ENCODE measurements around the gene WDR93.
A peak's percentile ranks its signal among the peaks of the same experiment; 100 is the strongest.

The WDR93 gene

DNA sequence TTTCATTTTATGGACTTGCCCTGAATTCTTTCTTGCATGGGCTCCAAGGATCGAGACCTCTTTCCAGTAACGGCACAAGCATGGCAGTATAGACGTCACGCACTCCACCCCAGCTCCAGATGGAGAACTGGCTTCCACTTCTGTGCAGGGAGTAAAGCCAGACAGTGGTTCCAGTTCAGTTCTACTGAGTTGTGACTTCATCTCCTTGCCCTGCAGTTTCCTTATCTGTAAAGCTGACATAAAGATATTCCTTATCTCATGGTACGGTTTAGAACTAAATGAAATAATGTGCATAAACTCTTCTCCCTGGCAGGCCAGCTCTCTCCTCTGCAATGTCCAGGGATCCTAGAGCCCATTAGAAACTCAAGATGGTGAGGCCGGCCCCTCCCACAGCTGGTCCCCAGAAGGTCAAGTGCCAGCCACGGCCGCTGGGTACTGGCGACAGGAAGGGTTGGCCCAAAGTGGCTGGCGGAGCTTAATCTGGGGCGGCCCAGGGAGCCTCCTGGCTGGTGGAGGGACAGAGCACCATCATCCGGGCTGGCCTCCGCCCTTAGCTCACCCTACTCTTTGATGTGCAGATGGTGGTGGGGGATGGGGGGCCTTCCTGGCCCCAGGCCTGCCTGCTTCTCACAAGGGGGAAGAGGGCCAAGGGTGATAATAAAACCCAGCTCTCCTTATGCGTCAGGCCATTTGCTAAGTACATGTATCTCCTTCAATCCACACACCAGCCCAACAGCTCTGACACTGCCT, 92.7 kb downstream of the WDR93 start:
- H3K4me3 ChIP-seq (ENCODE audit: low read depth, low read length), result no peak overlapping the region
- DNase-seq (ENCODE audit: low read depth), result peak; percentile 51
- TF ChIP-seq MYC (IDR thresholded peaks at IDR 0.05; ENCODE audit: low read depth, low read length), result no peak
- TF ChIP-seq MAX (IDR thresholded peaks at IDR 0.05; ENCODE audit: low read depth, low read length), result no peak
- TF ChIP-seq CTCF (IDR thresholded peaks at IDR 0.05; ENCODE audit: low read depth, low read length), result no peak

- no peak for TF ChIP-seq MAX (IDR thresholded peaks at IDR 0.05; ENCODE audit: low read depth, low read length)
- no peak for TF ChIP-seq MYC (IDR thresholded peaks at IDR 0.05; ENCODE audit: low read depth, low read length)
- no peak for TF ChIP-seq CTCF (IDR thresholded peaks at IDR 0.05; ENCODE audit: low read depth, low read length)
- no peak for TF ChIP-seq POLR2A (IDR thresholded peaks at IDR 0.05; ENCODE audit: extremely low read depth, insufficient read length)
- no peak overlapping the region for H3K4me3 ChIP-seq (ENCODE audit: low read depth, low read length)
- no peak for DNase-seq (ENCODE audit: low read depth)
Observed at GRCh38 chr15:89783861-89784685, 93.5 kb downstream of the WDR93 start.

DNA sequence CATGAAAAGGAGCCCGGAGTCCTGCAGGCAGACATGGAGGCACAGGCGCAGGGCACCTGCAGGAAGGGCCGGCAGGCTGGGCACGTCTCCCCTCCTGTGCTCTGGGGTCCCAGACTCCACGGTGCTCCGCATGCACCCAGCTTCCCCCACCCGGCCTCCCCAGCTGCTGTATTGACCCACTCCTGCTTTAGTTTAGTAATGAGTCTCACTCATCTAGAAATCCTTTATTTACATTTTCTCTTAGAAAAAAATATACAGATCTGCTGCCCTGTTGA, 94.0 kb downstream of the WDR93 start:
- TF ChIP-seq POLR2A (IDR thresholded peaks at IDR 0.05; ENCODE audit: extremely low read depth, insufficient read length), result peak; percentile 17
- TF ChIP-seq CTCF (IDR thresholded peaks at IDR 0.05; ENCODE audit: low read depth, low read length), result no peak
- H3K4me3 ChIP-seq (ENCODE audit: low read depth, low read length), result no peak overlapping the region
- DNase-seq (ENCODE audit: low read depth), result no peak

GRCh38 chr15:89785064-89785773, 94.6 kb downstream of the WDR93 start:
- no peak overlapping the region for H3K4me3 ChIP-seq (ENCODE audit: low read depth, low read length)
- no peak for DNase-seq (ENCODE audit: low read depth)
- no peak for TF ChIP-seq CTCF (IDR thresholded peaks at IDR 0.05; ENCODE audit: low read depth, low read length)
- TF ChIP-seq POLR2A (IDR thresholded peaks at IDR 0.05; ENCODE audit: extremely low read depth, insufficient read length), result no peak
- TF ChIP-seq MYC (IDR thresholded peaks at IDR 0.05; ENCODE audit: low read depth, low read length), result no peak
- no peak for TF ChIP-seq MAX (IDR thresholded peaks at IDR 0.05; ENCODE audit: low read depth, low read length)

GRCh38 chr15:89785774-89786140, 95.1 kb downstream of the WDR93 start:
- DNase-seq (ENCODE audit: low read depth), result no peak
- TF ChIP-seq POLR2A (IDR thresholded peaks at IDR 0.05; ENCODE audit: extremely low read depth, insufficient read length) (no peak), CTCF (IDR thresholded peaks at IDR 0.05; ENCODE audit: low read depth, low read length) (no peak), MYC (IDR thresholded peaks at IDR 0.05; ENCODE audit: low read depth, low read length) (no peak), MAX (IDR thresholded peaks at IDR 0.05; ENCODE audit: low read depth, low read length) (no peak)
- no peak overlapping the region for H3K4me3 ChIP-seq (ENCODE audit: low read depth, low read length)
